ENCODE measurements around the gene ETFA.

Gene ETFA

DNA sequence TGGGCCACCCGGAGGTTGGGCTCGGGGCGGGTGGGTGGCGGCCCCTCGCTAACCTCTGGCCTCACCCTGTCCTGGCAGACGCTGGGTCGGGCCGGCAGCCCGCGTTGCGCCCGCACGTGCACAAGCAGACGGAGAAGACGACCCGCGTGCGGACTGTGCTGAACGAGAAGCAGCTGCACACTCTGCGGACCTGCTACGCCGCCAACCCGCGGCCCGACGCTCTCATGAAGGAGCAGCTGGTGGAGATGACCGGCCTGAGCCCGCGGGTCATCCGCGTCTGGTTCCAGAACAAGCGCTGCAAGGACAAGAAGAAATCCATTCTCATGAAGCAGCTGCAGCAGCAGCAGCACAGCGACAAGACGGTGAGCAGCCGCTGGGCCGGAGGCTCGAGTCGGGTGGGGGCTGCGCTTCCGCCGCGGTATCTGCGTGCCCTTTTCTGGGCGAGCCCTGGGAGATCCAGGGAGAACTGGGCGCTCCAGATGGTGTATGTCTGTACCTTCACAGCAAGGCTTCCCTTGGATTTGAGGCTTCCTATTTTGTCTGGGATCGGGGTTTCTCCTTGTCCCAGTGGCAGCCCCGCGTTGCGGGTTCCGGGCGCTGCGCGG, 29.0 kb upstream of the ETFA start:
- no peak overlapping the region for H2AFZ ChIP-seq (ENCODE audit: low read length)
- peaks cover 53% of the 10 kb centered on the region for H3K4me1 ChIP-seq (ENCODE audit: insufficient read depth, low read length, severe bottlenecking)
- H3K4me2 ChIP-seq (ENCODE audit: low read length): peak overlapping the region; percentile 69
- H3K9ac ChIP-seq (ENCODE audit: low read length): peak overlapping the region; percentile 40
- no peaks in the 10 kb centered on the region for H3K9me2 ChIP-seq (ENCODE audit: low read depth, low read length)
- H3K79me2 ChIP-seq (ENCODE audit: insufficient read depth, low read length): no peaks in the 10 kb centered on the region
- no peaks in the 10 kb centered on the region for H4K20me1 ChIP-seq (ENCODE audit: insufficient read depth, low read length)
- no peak overlapping the region for H3K27ac ChIP-seq (ENCODE audit: low read depth, low read length, poor library complexity, severe bottlenecking)
- H3K9me3 ChIP-seq (ENCODE audit: low read length): no peaks in the 10 kb centered on the region
- TF ChIP-seq, protein P1, sequence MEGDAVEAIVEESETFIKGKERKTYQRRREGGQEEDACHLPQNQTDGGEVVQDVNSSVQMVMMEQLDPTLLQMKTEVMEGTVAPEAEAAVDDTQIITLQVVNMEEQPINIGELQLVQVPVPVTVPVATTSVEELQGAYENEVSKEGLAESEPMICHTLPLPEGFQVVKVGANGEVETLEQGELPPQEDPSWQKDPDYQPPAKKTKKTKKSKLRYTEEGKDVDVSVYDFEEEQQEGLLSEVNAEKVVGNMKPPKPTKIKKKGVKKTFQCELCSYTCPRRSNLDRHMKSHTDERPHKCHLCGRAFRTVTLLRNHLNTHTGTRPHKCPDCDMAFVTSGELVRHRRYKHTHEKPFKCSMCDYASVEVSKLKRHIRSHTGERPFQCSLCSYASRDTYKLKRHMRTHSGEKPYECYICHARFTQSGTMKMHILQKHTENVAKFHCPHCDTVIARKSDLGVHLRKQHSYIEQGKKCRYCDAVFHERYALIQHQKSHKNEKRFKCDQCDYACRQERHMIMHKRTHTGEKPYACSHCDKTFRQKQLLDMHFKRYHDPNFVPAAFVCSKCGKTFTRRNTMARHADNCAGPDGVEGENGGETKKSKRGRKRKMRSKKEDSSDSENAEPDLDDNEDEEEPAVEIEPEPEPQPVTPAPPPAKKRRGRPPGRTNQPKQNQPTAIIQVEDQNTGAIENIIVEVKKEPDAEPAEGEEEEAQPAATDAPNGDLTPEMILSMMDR (IDR thresholded peaks at IDR 0.05; ENCODE audit: low read length): no peak
- TF ChIP-seq EZH2 (IDR thresholded peaks at IDR 0.05; ENCODE audit: borderline replicate concordance, low read length): no peak
- H3K4me3 ChIP-seq (ENCODE audit: low read depth, low read length, poor library complexity, severe bottlenecking): peak overlapping the region; percentile 59
- H3F3A ChIP-seq (ENCODE audit: insufficient read depth, low read length): no peaks in the 10 kb centered on the region; the same call in 1 of the 2 replicates
- no peaks in the 10 kb centered on the region for H3K27me3 ChIP-seq (ENCODE audit: insufficient read depth, low read length)
- H3K36me3 ChIP-seq (ENCODE audit: insufficient read depth, low read length): no peaks in the 10 kb centered on the region

DNA sequence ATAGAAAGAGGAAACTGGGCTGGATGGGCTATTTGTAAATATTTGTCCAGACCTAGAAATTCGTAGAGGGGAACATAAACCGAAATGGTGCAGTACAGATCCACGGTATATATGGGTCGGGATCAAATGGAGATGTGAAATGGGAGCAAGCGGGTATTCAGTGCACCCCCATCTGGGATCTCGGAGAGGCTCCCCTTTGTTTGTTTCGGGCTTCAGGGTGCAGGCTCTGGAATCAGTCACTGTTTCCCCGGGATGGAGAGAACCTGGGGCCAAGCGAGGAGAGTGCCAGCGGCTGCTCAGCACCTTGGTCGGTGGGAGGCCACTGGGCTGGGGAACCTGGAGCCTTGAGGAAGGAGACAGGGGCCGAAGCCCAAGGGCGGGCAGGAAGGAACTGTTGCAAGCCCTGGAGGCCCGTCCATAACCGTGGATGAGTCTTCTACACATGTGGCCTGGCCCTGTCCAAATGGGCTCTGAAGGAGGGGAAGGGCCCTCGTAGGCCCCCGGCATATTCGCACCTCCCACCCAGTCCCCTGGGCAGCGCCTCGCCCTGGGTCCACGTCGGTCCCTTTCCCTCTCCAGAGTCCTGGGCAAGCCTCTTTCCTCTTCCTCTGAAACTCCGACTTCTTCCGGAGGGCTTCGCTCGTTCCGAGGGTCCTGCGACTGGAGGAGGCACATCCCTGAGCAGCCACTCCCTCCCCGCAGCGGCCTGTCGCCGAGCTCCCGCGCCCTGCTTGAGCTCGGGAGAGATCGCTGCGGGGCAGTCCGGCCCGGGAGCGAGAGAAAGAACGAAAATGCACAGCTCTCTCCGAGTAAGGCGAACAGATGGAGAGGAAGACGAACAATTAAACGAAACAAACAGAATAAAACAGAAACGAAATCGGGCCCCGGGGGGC, 28.3 kb upstream of the ETFA start:
- Histone ChIP-seq H3K4me3 (ENCODE audit: low read depth, low read length, poor library complexity, severe bottlenecking) (peak overlapping the region; percentile 59), H3K9ac (ENCODE audit: low read length) (peak overlapping the region; percentile 40; the same call in 1 of the 2 replicates), H3K9me3 (ENCODE audit: low read length) (no peaks in the 10 kb centered on the region), H3K36me3 (ENCODE audit: insufficient read depth, low read length) (no peaks in the 10 kb centered on the region), H3K9me2 (ENCODE audit: low read depth, low read length) (no peaks in the 10 kb centered on the region), H3K27me3 (ENCODE audit: insufficient read depth, low read length) (no peaks in the 10 kb centered on the region), H3K27ac (ENCODE audit: low read depth, low read length, poor library complexity, severe bottlenecking) (no peak overlapping the region), H3K4me1 (ENCODE audit: insufficient read depth, low read length, severe bottlenecking) (peaks cover 56% of the 10 kb centered on the region), H3K79me2 (ENCODE audit: insufficient read depth, low read length) (no peaks in the 10 kb centered on the region), H2AFZ (ENCODE audit: low read length) (no peak overlapping the region), H4K20me1 (ENCODE audit: insufficient read depth, low read length) (no peaks in the 10 kb centered on the region), H3K4me2 (ENCODE audit: low read length) (peak overlapping the region; percentile 69), H3F3A (ENCODE audit: insufficient read depth, low read length) (no peaks in the 10 kb centered on the region; the same call in 1 of the 2 replicates)
- TF ChIP-seq EZH2 (IDR thresholded peaks at IDR 0.05; ENCODE audit: borderline replicate concordance, low read length): no peak
- TF ChIP-seq, protein P1 (IDR thresholded peaks at IDR 0.05; ENCODE audit: low read length): no peak

DNA sequence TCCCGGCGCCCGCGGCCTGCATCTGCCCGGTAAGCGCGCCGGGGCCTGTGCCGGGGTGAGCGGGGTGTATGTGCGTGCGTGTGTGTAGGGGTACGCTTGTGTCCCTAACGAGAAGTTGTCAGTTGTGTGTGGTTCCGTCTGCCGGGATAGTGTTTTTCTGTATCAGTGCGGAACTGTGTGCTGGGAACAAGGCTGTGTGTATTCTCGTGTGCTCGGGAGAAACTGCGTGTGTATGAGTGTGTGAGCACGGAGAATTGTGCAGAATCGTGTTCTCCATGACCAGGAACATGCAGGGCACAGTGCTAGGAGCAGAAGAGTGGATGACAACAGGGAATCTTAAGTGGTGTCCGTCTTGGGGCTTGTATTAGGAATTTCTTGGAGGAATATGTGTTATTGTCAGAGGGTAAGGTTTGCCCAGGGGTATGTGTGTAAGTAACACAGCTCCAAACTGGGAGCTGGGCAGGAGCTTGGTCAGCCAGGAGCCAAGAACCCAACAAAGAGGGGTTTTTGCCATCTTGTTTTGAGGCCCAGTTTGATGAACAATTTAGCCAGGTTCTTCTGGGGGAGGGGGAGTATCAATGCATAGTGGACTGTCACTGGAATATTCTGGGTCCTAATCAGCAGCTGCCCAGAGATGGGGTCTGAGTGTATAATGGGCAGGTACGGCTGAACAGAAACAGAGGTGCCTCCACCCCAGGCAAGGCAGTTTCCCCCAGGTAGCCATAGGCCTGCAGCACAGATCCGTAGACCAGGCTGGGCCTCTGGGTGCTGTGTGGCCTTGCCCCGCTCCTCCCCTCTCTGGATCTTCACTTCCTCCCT, 27.4 kb upstream of the ETFA start:
- H3K27ac ChIP-seq (ENCODE audit: low read depth, low read length, poor library complexity, severe bottlenecking): no peak overlapping the region
- no peaks in the 10 kb centered on the region for H3K9me2 ChIP-seq (ENCODE audit: low read depth, low read length)
- H3F3A ChIP-seq (ENCODE audit: insufficient read depth, low read length): no peaks in the 10 kb centered on the region; the same call in 1 of the 2 replicates
- H3K9me3 ChIP-seq (ENCODE audit: low read length): no peaks in the 10 kb centered on the region
- TF ChIP-seq, protein P1 (IDR thresholded peaks at IDR 0.05; ENCODE audit: low read length): no peak
- TF ChIP-seq EZH2 (IDR thresholded peaks at IDR 0.05; ENCODE audit: borderline replicate concordance, low read length): no peak
- peaks cover 56% of the 10 kb centered on the region for H3K4me1 ChIP-seq (ENCODE audit: insufficient read depth, low read length, severe bottlenecking)
- no peaks in the 10 kb centered on the region for H4K20me1 ChIP-seq (ENCODE audit: insufficient read depth, low read length)
- no peak overlapping the region for H3K9ac ChIP-seq (ENCODE audit: low read length)
- H3K4me3 ChIP-seq (ENCODE audit: low read depth, low read length, poor library complexity, severe bottlenecking): peak overlapping the region; percentile 55
- peak overlapping the region; percentile 69 for H3K4me2 ChIP-seq (ENCODE audit: low read length)
- no peaks in the 10 kb centered on the region for H3K36me3 ChIP-seq (ENCODE audit: insufficient read depth, low read length)
- H3K27me3 ChIP-seq (ENCODE audit: insufficient read depth, low read length): no peaks in the 10 kb centered on the region
- no peak overlapping the region for H2AFZ ChIP-seq (ENCODE audit: low read length)
- no peaks in the 10 kb centered on the region for H3K79me2 ChIP-seq (ENCODE audit: insufficient read depth, low read length)

Data from OCI-LY1 (cell line).